ENCODE data around the gene SH3BGRL2.
"Not testable (repeated sequence)": the region's sequence is repeated elsewhere in the genome, so short reads cannot be mapped to it uniquely, and the experiment has no call there.

SH3BGRL2 gene

GRCh38 chr6:79718509-79719247 lies 87.5 kb downstream of the SH3BGRL2 start:
- H3K27ac ChIP-seq (ENCODE audit: low read depth, low read length) = no peak overlapping the region
- no peak overlapping the region for H3K4me3 ChIP-seq (ENCODE audit: low read length)
- no peaks in the 10 kb centered on the region for H3K9me3 ChIP-seq (ENCODE audit: insufficient read depth, low read depth, low read length)
- H3K4me1 ChIP-seq (ENCODE audit: insufficient read depth, low read length) = peaks cover 12% of the 10 kb centered on the region; the same call in 1 of the 2 replicates
- no peaks in the 10 kb centered on the region for H3K36me3 ChIP-seq (ENCODE audit: insufficient read depth, low read length)
- H3K27me3 ChIP-seq (ENCODE audit: insufficient read depth, low read length) = no peaks in the 10 kb centered on the region
- 96% methylated on average over 7 of the region's 8 CpGs for WGBS
- no peak overlapping the region for H3K9ac ChIP-seq (ENCODE audit: low read depth, low read length)

- no peaks in the 10 kb centered on the region for H3K27me3 ChIP-seq (ENCODE audit: insufficient read depth, low read length)
- H3K4me1 ChIP-seq (ENCODE audit: insufficient read depth, low read length) = peaks cover 5% of the 10 kb centered on the region; the same call in 1 of the 2 replicates
- H3K9ac ChIP-seq (ENCODE audit: low read depth, low read length) = no peak overlapping the region
- no peak overlapping the region for H3K27ac ChIP-seq (ENCODE audit: low read depth, low read length)
- WGBS = 94% methylated on average over 6 of the region's 6 CpGs
- H3K36me3 ChIP-seq (ENCODE audit: insufficient read depth, low read length) = no peaks in the 10 kb centered on the region
- H3K4me3 ChIP-seq (ENCODE audit: low read length) = no peak overlapping the region
- no peaks in the 10 kb centered on the region for H3K9me3 ChIP-seq (ENCODE audit: insufficient read depth, low read depth, low read length)
These were observed 88.3 kb downstream of the SH3BGRL2 start for GRCh38 chr6:79719248-79719960.

- no peaks in the 10 kb centered on the region for H3K27me3 ChIP-seq (ENCODE audit: insufficient read depth, low read length)
- H3K4me3 ChIP-seq (ENCODE audit: low read length) = no peak overlapping the region
- WGBS = 95% methylated on average over 2 of the region's 2 CpGs
These were observed 93.7 kb downstream of the SH3BGRL2 start for GRCh38 chr6:79724816-79725215.

GRCh38 chr6:79731471-79731870 lies 100.3 kb downstream of the SH3BGRL2 start:
- Histone ChIP-seq H3K36me3 (ENCODE audit: insufficient read depth, low read length) (no peaks in the 10 kb centered on the region), H3K27me3 (ENCODE audit: insufficient read depth, low read length) (no peaks in the 10 kb centered on the region), H3K9me3 (ENCODE audit: insufficient read depth, low read depth, low read length) (no peaks in the 10 kb centered on the region), H3K4me1 (ENCODE audit: insufficient read depth, low read length) (no peaks in the 10 kb centered on the region; the same call in 1 of the 2 replicates), H3K9ac (ENCODE audit: low read depth, low read length) (no peak overlapping the region), H3K27ac (ENCODE audit: low read depth, low read length) (no peak overlapping the region), H3K4me3 (ENCODE audit: low read length) (no peak overlapping the region)
- 68% methylated on average over 4 of the region's 4 CpGs for WGBS

More at GRCh38 chr6:79724816-79725215, 93.7 kb downstream of the SH3BGRL2 start:
- no peaks in the 10 kb centered on the region for H3K9me3 ChIP-seq (ENCODE audit: insufficient read depth, low read depth, low read length)
- H3K4me1 ChIP-seq (ENCODE audit: insufficient read depth, low read length) = no peaks in the 10 kb centered on the region
- H3K27ac ChIP-seq (ENCODE audit: low read depth, low read length) = no peak overlapping the region
- no peak overlapping the region for H3K9ac ChIP-seq (ENCODE audit: low read depth, low read length)
- H3K36me3 ChIP-seq (ENCODE audit: insufficient read depth, low read length) = no peaks in the 10 kb centered on the region

DNA sequence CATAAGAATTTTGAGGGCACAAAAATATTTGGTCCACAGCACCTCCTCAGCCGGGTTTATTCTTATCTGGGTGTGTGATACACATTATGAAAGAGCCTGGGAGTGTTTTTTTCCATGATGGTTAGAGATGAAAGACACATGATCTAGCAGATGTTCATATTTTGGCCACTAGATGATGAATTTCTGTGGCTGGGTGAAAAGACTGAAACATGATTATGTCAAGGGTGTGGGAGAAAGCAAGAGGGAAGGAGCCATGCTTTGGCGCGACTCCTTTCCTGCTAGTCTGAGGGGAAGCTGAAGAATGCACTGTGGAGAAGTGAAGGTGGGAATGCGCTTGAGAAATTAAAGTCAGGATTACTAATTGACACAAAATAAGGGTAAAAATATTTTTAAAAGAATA lies 102.3 kb downstream of the SH3BGRL2 start:
- no peaks in the 10 kb centered on the region; the same call in 1 of the 2 replicates for H3K4me1 ChIP-seq (ENCODE audit: insufficient read depth, low read length)
- no peak overlapping the region for H3K4me3 ChIP-seq (ENCODE audit: low read length)
- H3K9ac ChIP-seq (ENCODE audit: low read depth, low read length) = no peak overlapping the region
- no peaks in the 10 kb centered on the region for H3K27me3 ChIP-seq (ENCODE audit: insufficient read depth, low read length)
- WGBS = 92% methylated on average over 3 of the region's 4 CpGs
- no peaks in the 10 kb centered on the region for H3K36me3 ChIP-seq (ENCODE audit: insufficient read depth, low read length)
- H3K9me3 ChIP-seq (ENCODE audit: insufficient read depth, low read depth, low read length) = no peaks in the 10 kb centered on the region
- H3K27ac ChIP-seq (ENCODE audit: low read depth, low read length) = no peak overlapping the region

- H3K27ac ChIP-seq (ENCODE audit: low read depth, low read length) = no peak overlapping the region
- H3K4me3 ChIP-seq (ENCODE audit: low read length) = no peak overlapping the region
- 96% methylated on average over 7 of the region's 8 CpGs for WGBS
- no peaks in the 10 kb centered on the region for H3K36me3 ChIP-seq (ENCODE audit: insufficient read depth, low read length)
- no peak overlapping the region for H3K9ac ChIP-seq (ENCODE audit: low read depth, low read length)
- no peaks in the 10 kb centered on the region; the same call in 1 of the 2 replicates for H3K4me1 ChIP-seq (ENCODE audit: insufficient read depth, low read length)
- no peaks in the 10 kb centered on the region for H3K9me3 ChIP-seq (ENCODE audit: insufficient read depth, low read depth, low read length)
- no peaks in the 10 kb centered on the region for H3K27me3 ChIP-seq (ENCODE audit: insufficient read depth, low read length)
These were observed 103.2 kb downstream of the SH3BGRL2 start for GRCh38 chr6:79734374-79734773.

GRCh38 chr6:79735183-79735582 lies 104.1 kb downstream of the SH3BGRL2 start:
- no peaks in the 10 kb centered on the region for H3K27me3 ChIP-seq (ENCODE audit: insufficient read depth, low read length)

GRCh38 chr6:79737172-79737571 lies 106.0 kb downstream of the SH3BGRL2 start:
- H3K4me3 ChIP-seq (ENCODE audit: low read length) = no peak overlapping the region
- 93% methylated on average over 8 of the region's 8 CpGs for WGBS
- no peak overlapping the region for H3K27ac ChIP-seq (ENCODE audit: low read depth, low read length)
- no peaks in the 10 kb centered on the region for H3K4me1 ChIP-seq (ENCODE audit: insufficient read depth, low read length)
- no peaks in the 10 kb centered on the region for H3K9me3 ChIP-seq (ENCODE audit: insufficient read depth, low read depth, low read length)
- no peak overlapping the region for H3K9ac ChIP-seq (ENCODE audit: low read depth, low read length)
- H3K36me3 ChIP-seq (ENCODE audit: insufficient read depth, low read length) = no peaks in the 10 kb centered on the region
- no peaks in the 10 kb centered on the region for H3K27me3 ChIP-seq (ENCODE audit: insufficient read depth, low read length)

More at GRCh38 chr6:79735183-79735582, 104.1 kb downstream of the SH3BGRL2 start:
- 95% methylated on average over 5 of the region's 5 CpGs for WGBS
- H3K9me3 ChIP-seq (ENCODE audit: insufficient read depth, low read depth, low read length) = no peaks in the 10 kb centered on the region
- H3K36me3 ChIP-seq (ENCODE audit: insufficient read depth, low read length) = no peaks in the 10 kb centered on the region
- H3K27ac ChIP-seq (ENCODE audit: low read depth, low read length) = no peak overlapping the region
- no peak overlapping the region for H3K4me3 ChIP-seq (ENCODE audit: low read length)
- H3K4me1 ChIP-seq (ENCODE audit: insufficient read depth, low read length) = no peaks in the 10 kb centered on the region; the same call in 1 of the 2 replicates
- H3K9ac ChIP-seq (ENCODE audit: low read depth, low read length) = no peak overlapping the region

DNA sequence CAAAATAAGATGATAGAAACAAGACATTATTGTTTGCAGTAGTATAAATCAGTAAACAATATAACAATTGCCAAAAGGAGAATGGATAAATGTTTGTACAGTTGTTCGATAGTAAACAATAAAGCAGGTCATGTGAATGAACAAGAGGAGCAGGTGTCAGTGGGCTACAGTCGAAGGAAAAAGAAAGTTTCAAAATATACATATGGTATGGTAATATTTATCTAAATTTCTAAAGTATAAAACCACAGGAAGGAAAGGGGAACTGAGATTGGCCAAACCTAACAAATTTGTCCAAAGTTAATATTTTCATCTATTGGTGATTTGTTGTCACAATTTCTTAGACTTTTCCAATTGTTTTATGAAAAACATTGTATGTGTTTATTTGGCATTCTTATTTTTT lies 110.9 kb downstream of the SH3BGRL2 start:
- WGBS = 100% methylated on average over 2 of the region's 2 CpGs

GRCh38 chr6:79745282-79745681 lies 114.2 kb downstream of the SH3BGRL2 start:
- not testable (repeated sequence) for H3K4me1 ChIP-seq (ENCODE audit: insufficient read depth, low read length); H3K27me3 ChIP-seq (ENCODE audit: insufficient read depth, low read length); H3K9ac ChIP-seq (ENCODE audit: low read depth, low read length); H3K4me3 ChIP-seq (ENCODE audit: low read length); H3K9me3 ChIP-seq (ENCODE audit: insufficient read depth, low read depth, low read length); H3K27ac ChIP-seq (ENCODE audit: low read depth, low read length); H3K36me3 ChIP-seq (ENCODE audit: insufficient read depth, low read length)
- 95% methylated on average over 2 of the region's 2 CpGs for WGBS

More for the DNA sequence above, 110.9 kb downstream of the SH3BGRL2 start:
- Histone ChIP-seq H3K27me3 (ENCODE audit: insufficient read depth, low read length) (no peaks in the 10 kb centered on the region), H3K9me3 (ENCODE audit: insufficient read depth, low read depth, low read length) (no peaks in the 10 kb centered on the region), H3K27ac (ENCODE audit: low read depth, low read length) (no peak overlapping the region), H3K9ac (ENCODE audit: low read depth, low read length) (no peak overlapping the region), H3K4me1 (ENCODE audit: insufficient read depth, low read length) (no peaks in the 10 kb centered on the region), H3K36me3 (ENCODE audit: insufficient read depth, low read length) (no peaks in the 10 kb centered on the region), H3K4me3 (ENCODE audit: low read length) (no peak overlapping the region)

DNA sequence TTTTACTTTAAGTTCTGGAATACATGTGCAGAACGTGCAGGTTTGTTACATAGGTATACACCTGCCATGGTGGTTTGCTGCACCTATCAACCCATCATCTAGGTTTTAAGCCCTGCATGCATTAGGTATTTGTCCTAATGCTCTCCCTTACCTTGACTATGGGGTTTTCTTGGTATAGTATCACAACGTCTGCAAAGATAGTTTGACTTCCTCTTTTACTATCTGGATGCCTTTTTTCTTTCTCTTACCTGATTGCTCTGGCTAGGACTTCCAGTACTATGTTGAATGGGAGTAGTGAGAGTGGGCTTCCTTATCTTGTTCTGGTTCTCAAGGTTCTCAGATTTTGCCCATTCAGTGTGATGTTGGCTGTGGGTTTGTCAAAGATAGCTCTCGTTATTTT lies 115.2 kb downstream of the SH3BGRL2 start:
- H3K36me3 ChIP-seq (ENCODE audit: insufficient read depth, low read length); H3K9me3 ChIP-seq (ENCODE audit: insufficient read depth, low read depth, low read length); H3K27me3 ChIP-seq (ENCODE audit: insufficient read depth, low read length); H3K27ac ChIP-seq (ENCODE audit: low read depth, low read length); H3K4me1 ChIP-seq (ENCODE audit: insufficient read depth, low read length); H3K4me3 ChIP-seq (ENCODE audit: low read length); H3K9ac ChIP-seq (ENCODE audit: low read depth, low read length): not testable (repeated sequence)
- 100% methylated on average over 3 of the region's 3 CpGs for WGBS

All from HUES64 (cell line).